ENCODE measurements around the gene SMIM5. TPM values are rescaled to one million over a fixed set of nuclear protein-coding genes. Genes with fewer than 3 reads are reported as not detected.

SMIM5 gene
- total RNA-seq, 1 donor from 2014 or later: not detected

DNA sequence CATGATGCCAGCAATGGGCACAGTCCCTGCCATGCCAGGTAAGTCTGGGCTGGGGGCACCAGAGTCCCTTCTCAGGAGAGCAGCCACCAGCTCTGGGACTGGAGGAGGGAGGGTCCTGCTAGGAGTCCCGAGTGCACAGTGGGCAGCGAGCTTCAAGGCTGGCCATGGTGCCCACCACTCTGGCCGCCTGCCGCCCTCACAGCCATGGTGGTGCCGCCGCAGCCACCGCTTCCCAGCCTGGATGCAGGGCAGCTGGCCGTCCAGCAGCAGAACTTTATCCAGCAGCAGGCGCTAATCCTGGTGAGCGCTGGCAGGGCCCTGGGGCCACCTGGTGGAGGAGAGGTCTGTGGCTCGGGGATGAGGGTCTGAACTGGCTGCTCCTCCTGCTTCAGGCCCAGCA is 17.9 kb upstream of the SMIM5 start:
- H3K27ac ChIP-seq: no peak overlapping the region
- no peaks in the 10 kb centered on the region for H3K4me1 ChIP-seq
- DNase-seq (ENCODE audit: low spot score in 2 of 2): no peak
- H3K36me3 ChIP-seq: peaks cover 22 to 35% of the 10 kb centered on the region in 2 donors
- H3K27me3 ChIP-seq: no peaks in the 10 kb centered on the region
- H3K9me3 ChIP-seq: no peaks in the 10 kb centered on the region
- intact Hi-C loops (cut with DNase I): no loop called here
- TF ChIP-seq CTCF (IDR thresholded peaks at IDR 0.05): no peak
- H3K4me3 ChIP-seq: no peak overlapping the region

DNA sequence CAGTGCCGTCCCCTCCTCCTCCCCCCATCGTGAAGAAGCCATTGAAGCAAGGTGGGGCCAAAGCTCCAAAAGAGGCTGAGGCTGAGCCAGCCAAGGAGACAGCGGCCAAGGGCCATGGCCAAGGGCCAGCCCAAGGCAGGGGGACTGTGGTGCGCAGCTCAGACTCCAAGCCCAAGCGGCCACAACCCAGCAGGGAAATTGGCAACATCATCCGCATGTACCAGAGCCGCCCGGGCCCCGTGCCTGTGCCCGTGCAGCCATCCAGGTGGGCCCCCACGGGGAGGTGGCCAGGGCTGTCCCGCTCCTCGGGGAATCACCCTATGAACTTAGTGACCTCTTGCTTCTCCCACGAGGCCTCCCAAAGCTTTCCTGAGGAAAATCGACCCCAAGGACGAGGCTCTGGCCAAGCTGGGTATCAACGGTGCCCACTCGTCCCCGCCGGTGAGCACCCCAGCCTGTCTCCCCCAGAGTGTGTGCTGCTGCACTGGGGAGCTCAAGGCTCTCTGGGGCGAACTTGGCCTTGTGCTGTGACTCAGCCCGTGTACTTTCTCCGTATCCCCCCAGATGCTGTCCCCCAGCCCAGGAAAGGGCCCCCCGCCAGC is 16.6 kb upstream of the SMIM5 start:
- TF ChIP-seq CTCF (IDR thresholded peaks at IDR 0.05): no peak
- intact Hi-C loops (cut with DNase I): no loop called here
- Histone ChIP-seq H3K36me3 (peaks cover 22 to 40% of the 10 kb centered on the region in 2 donors), H3K4me3 (no peak overlapping the region), H3K27ac (no peak overlapping the region), H3K9me3 (no peaks in the 10 kb centered on the region), H3K4me1 (no peaks in the 10 kb centered on the region), H3K27me3 (no peaks in the 10 kb centered on the region)
- DNase-seq (ENCODE audit: low spot score in 2 of 2): no peak

DNA sequence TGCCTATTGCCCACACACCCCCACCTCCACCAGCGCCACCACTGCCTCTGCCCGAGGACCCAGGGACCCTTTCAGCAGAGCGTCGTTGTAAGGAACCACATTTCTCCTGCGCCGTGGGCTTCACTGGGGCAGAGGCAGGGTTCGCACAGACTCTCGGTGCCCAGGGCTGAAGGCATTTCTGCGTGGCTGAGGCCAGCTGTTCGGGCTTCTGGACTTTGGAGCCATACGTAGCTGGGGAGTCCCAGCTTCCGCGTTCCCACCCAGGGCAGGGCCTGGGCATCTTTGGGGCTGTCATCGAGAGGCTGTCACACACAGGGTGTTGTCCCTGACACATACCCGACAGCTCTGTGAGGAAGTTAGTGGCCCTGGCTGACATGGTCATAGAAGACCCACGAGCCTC is 16.0 kb upstream of the SMIM5 start:
- DNase-seq (ENCODE audit: low spot score in 2 of 2): no peak
- no peak overlapping the region for H3K4me3 ChIP-seq
- no peak overlapping the region for H3K27ac ChIP-seq
- H3K4me1 ChIP-seq: no peaks in the 10 kb centered on the region
- no peaks in the 10 kb centered on the region for H3K9me3 ChIP-seq
- H3K27me3 ChIP-seq: no peaks in the 10 kb centered on the region
- H3K36me3 ChIP-seq: peaks cover 22 to 40% of the 10 kb centered on the region in 2 donors
- intact Hi-C loops (cut with DNase I): no loop called here
- TF ChIP-seq CTCF (IDR thresholded peaks at IDR 0.05): no peak

- H3K4me3 ChIP-seq: no peak overlapping the region
- no peak for DNase-seq (ENCODE audit: low spot score in 2 of 2)
- intact Hi-C loops (cut with DNase I): no loop called here
- no peak overlapping the region for H3K27ac ChIP-seq
- H3K36me3 ChIP-seq: peaks cover 22 to 40% of the 10 kb centered on the region in 2 donors
- no peaks in the 10 kb centered on the region for H3K4me1 ChIP-seq
- no peaks in the 10 kb centered on the region for H3K9me3 ChIP-seq
- no peak for TF ChIP-seq CTCF (IDR thresholded peaks at IDR 0.05)
- H3K27me3 ChIP-seq: no peaks in the 10 kb centered on the region
These were observed 15.6 kb upstream of the SMIM5 start for GRCh38 chr17:75617675-75618074.

GRCh38 chr17:75619506-75620431 is 13.5 kb upstream of the SMIM5 start:
- intact Hi-C loops (cut with DNase I): no loop called here
- Histone ChIP-seq H3K4me3 (no peak overlapping the region), H3K4me1 (no peaks in the 10 kb centered on the region), H3K9me3 (no peaks in the 10 kb centered on the region), H3K27me3 (no peaks in the 10 kb centered on the region), H3K27ac (no peak overlapping the region), H3K36me3 (peaks cover 21 to 42% of the 10 kb centered on the region in 2 donors)
- no peak for DNase-seq (ENCODE audit: low spot score in 2 of 2)
- TF ChIP-seq CTCF (IDR thresholded peaks at IDR 0.05): no peak
